Cardiac fibroblast (primary cell): ENCODE data around the gene ADAM22.

Source experiments
- DNase-seq, 2 donors: peaks; one replicate each; pipeline versions ENCODE4 v3.0.0 to v3.0.0-alpha.2; 2010; ENCODE audit warnings: low read depth in 2 of 2
- H3K4me3 ChIP-seq, 2 donors: replicated peaks in 1 of 2; 1 replicate in 1 of 2; 2 replicates in 1 of 2; pipeline ENCODE4 v1.5.1; 2011; ENCODE audit warnings: low read depth in 2 of 2, low read length in 2 of 2, mild to moderate bottlenecking in 2 of 2, moderate library complexity in 1 of 2
- TF ChIP-seq, protein P1 (sequence below): IDR thresholded peaks from one replicate; pipeline ENCODE4 v1.5.1; 2011; ENCODE audit warnings: low read depth, mild to moderate bottlenecking, low read length, inconsistent platforms

Gene ADAM22

DNA sequence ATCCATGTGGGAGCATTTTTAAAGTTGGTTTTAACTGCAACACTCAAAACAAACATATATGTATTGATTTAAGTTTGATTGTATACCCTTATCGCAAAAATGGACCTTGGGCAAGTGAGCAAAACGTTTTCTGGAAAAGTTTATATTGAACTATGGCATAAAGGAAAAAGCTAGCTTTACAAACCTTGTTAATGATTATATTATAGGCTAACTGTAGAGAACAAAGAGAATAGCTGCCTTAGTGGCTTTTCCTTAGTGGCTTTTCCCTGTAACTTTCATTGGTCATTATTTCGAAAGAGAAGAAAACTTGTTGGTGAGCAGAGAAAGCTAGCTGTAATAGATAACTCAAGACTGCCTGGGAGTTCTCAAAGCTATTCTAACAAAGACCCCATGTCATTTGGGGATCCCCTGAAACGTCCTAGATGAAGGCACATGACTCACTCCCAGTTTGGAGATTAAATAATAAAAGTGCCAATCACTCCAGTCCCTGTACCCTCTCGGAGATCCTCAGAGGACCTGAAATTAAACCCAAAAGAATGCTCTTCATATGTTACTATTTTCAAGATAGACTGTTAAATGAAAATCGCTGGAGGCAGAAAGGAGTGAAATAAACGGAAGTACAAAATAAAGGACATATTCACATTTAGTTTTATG, 193.7 kb downstream of the ADAM22 start:
- no peak overlapping the region for H3K4me3 ChIP-seq
- TF ChIP-seq, protein P1, sequence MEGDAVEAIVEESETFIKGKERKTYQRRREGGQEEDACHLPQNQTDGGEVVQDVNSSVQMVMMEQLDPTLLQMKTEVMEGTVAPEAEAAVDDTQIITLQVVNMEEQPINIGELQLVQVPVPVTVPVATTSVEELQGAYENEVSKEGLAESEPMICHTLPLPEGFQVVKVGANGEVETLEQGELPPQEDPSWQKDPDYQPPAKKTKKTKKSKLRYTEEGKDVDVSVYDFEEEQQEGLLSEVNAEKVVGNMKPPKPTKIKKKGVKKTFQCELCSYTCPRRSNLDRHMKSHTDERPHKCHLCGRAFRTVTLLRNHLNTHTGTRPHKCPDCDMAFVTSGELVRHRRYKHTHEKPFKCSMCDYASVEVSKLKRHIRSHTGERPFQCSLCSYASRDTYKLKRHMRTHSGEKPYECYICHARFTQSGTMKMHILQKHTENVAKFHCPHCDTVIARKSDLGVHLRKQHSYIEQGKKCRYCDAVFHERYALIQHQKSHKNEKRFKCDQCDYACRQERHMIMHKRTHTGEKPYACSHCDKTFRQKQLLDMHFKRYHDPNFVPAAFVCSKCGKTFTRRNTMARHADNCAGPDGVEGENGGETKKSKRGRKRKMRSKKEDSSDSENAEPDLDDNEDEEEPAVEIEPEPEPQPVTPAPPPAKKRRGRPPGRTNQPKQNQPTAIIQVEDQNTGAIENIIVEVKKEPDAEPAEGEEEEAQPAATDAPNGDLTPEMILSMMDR, result no peak
- DNase-seq, result no peak

- no peak for DNase-seq
- TF ChIP-seq, protein P1, result no peak
These were observed 198.7 kb downstream of the ADAM22 start for GRCh38 chr7:88132725-88133124.

DNA sequence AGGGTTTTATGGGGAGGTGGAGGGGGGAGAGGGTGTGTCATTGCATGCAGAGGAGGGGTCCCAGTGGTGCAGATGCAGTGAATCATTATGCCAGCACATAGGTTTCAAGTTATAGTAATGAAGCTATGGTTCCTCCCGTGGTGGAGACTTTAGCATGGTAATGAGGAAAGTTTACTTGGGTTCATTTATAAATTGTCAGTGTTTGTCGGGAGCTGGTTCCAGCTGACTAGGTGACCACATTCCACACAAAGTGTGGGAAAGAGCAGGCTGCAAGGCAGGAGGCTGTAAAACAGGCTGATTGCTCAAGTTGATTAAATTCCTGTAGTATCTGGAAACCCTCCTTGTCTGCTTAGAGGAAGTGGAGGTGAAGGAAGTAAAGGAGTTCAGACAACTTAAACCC, 206.9 kb downstream of the ADAM22 start:
- DNase-seq, result no peak
- no peak overlapping the region for H3K4me3 ChIP-seq
- TF ChIP-seq, protein P1, result no peak

More at GRCh38 chr7:88132725-88133124, 198.7 kb downstream of the ADAM22 start:
- no peak overlapping the region for H3K4me3 ChIP-seq

DNA sequence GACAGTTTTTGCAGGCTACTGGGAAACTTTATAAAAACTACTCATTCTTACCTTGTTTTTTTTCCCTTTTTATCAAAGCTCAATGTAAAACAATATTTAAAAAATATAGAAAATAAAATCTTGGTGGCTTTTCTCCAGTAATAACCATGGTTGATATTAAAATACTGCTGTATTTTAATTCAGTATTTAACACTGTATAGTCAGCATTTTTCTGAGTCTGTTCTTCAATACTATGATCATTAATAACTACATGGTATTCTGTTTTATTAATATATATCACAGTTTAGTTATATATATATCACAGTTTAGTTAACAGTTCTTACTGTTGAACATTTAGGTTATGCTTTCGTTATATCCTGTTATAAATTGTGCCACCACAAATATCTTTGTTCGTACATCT, 207.4 kb downstream of the ADAM22 start:
- no peak overlapping the region for H3K4me3 ChIP-seq
- TF ChIP-seq, protein P1, result no peak
- DNase-seq, result no peak

DNA sequence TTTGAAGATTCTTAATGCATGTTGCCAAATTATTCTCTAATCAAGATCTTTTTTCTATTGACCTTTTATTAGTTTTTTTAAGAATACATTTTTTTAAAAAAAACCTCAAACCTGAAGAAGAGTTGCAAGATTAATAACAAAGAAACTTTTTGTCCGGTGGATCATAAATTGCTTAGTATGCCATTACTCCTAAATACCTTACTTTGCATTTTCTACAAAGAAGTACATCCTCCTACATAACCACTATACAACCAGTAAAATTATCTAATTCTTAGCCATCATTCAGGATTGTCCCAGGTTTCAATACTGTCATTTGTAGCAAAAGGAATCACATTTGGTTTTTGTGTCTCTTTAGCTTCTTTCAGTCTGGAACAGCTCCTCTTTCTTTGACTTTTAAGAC, 207.9 kb downstream of the ADAM22 start:
- DNase-seq, result no peak
- TF ChIP-seq, protein P1, result no peak
- no peak overlapping the region for H3K4me3 ChIP-seq

GRCh38 chr7:88146616-88147015, 212.6 kb downstream of the ADAM22 start:
- no peak for DNase-seq
- H3K4me3 ChIP-seq, result no peak overlapping the region
- TF ChIP-seq, protein P1, result no peak

DNA sequence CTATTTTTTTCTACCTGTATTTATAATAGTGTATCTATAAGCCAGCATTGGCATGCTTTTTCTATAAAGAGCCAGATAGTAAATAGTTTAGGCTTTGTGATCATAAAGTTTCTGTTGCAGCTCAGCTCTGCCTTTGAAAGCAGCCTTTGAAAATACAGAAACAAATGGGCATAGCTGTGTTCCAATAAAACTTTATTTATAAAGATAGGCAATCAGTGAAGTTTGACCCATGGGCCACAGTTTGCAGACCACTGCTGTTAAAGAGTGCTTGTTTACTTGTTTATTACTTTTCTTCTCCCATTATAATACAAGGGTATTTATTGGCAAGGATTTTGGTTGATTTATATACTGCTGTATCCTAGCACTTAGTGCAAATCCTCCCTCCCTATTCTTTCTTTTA, 213.3 kb downstream of the ADAM22 start:
- TF ChIP-seq, protein P1, result no peak
- no peak for DNase-seq
- H3K4me3 ChIP-seq, result no peak overlapping the region
